Measurements from ENCODE around the gene CATSPERE.

Gene CATSPERE, protein sequence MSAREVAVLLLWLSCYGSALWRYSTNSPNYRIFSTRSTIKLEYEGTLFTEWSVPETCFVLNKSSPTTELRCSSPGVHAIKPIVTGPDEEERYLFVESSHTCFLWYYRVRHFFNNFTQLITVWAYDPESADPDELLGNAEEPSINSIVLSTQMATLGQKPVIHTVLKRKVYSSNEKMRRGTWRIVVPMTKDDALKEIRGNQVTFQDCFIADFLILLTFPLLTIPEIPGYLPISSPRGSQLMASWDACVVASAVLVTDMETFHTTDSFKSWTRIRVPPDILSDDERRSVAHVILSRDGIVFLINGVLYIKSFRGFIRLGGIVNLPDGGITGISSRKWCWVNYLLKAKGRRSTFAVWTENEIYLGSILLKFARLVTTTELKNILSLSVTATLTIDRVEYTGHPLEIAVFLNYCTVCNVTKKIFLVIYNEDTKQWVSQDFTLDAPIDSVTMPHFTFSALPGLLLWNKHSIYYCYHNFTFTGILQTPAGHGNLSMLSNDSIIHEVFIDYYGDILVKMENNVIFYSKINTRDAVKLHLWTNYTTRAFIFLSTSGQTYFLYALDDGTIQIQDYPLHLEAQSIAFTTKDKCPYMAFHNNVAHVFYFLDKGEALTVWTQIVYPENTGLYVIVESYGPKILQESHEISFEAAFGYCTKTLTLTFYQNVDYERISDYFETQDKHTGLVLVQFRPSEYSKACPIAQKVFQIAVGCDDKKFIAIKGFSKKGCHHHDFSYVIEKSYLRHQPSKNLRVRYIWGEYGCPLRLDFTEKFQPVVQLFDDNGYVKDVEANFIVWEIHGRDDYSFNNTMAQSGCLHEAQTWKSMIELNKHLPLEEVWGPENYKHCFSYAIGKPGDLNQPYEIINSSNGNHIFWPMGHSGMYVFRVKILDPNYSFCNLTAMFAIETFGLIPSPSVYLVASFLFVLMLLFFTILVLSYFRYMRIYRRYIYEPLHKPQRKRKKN

DNA sequence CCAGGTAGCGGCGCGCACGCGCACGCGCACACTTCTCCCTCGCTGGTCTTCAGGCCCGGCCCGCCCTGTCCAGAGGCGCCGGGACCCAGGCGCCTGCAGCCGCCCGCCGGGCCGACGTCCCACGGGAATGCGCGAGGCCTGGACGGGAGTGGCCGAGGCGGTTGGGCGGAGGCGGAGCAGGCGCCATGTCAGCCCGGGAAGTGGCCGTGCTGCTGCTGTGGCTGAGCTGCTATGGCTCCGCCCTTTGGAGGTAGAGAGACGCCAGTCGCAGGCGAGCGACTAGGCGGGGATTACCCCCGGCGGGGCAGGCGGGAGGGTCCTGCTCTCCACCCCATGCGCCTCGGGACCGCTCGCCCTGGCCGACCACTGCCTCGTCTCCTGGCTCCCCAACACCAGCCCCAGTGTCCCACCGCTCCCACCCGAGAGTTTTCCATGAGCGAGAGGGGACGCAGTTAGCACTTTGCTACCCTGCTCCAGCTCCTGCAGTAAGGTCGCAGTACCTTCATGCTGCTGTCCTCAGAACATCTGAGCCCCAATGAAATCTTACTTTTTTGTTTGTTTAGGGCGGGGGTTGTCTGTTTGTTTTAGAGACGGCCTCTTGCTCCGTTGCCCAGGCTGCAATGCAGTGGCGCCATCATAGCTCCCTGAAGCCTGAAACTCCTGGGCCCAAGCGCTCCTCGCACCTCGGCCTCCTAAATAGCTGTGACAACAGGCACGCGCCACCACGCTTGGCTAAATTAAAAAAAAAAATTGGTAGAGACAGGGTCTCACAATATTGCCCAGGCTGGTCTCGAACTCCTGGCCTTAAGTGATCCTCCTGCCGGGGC, at the start of gene CATSPERE:
TSS of gene CATSPERE (plus strand) at position 29 of the 827 bp plus-strand sequence. CDS start at position 186, 157 bp downstream.
- TF ChIP-seq, protein P1, sequence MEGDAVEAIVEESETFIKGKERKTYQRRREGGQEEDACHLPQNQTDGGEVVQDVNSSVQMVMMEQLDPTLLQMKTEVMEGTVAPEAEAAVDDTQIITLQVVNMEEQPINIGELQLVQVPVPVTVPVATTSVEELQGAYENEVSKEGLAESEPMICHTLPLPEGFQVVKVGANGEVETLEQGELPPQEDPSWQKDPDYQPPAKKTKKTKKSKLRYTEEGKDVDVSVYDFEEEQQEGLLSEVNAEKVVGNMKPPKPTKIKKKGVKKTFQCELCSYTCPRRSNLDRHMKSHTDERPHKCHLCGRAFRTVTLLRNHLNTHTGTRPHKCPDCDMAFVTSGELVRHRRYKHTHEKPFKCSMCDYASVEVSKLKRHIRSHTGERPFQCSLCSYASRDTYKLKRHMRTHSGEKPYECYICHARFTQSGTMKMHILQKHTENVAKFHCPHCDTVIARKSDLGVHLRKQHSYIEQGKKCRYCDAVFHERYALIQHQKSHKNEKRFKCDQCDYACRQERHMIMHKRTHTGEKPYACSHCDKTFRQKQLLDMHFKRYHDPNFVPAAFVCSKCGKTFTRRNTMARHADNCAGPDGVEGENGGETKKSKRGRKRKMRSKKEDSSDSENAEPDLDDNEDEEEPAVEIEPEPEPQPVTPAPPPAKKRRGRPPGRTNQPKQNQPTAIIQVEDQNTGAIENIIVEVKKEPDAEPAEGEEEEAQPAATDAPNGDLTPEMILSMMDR (IDR thresholded peaks at IDR 0.05; ENCODE audit: low read depth, low read length, missing control alignments): no peak
- in situ Hi-C loops (cut with HindIII; ENCODE audit: low sequenced_read_pairs): no loop called here
- DNase-seq (ENCODE audit: low read depth): peak; percentile 41
- H3K4me3 ChIP-seq (ENCODE audit: low read depth, low read length): peak within 1 kb of the TSS; percentile 50

DNA sequence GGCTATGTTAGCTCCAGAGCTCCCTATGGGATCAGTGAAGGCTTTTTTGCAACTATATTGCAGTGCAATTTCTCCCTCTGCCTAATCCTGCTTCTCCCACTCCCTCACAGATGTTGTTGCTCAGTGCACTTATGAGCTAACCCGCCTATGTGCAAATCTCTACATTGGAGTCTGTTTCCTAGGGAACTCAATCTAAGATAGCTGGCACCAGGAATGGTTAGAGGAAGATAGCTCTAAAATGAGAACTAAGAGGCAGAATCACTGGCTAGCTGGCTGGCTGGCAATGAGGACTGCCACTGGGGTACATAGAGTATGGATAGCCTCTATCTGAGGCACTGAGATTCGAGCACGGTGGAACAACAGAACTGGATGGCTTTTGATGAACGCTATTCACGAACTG, 48.9 kb upstream of the CATSPERE start:
- no peak for DNase-seq (ENCODE audit: low read depth)
- no peak overlapping the region for H3K4me3 ChIP-seq (ENCODE audit: low read depth, low read length)
- in situ Hi-C loops (cut with HindIII; ENCODE audit: low sequenced_read_pairs): no loop called here
- TF ChIP-seq, protein P1 (IDR thresholded peaks at IDR 0.05; ENCODE audit: low read depth, low read length, missing control alignments): no peak

DNA sequence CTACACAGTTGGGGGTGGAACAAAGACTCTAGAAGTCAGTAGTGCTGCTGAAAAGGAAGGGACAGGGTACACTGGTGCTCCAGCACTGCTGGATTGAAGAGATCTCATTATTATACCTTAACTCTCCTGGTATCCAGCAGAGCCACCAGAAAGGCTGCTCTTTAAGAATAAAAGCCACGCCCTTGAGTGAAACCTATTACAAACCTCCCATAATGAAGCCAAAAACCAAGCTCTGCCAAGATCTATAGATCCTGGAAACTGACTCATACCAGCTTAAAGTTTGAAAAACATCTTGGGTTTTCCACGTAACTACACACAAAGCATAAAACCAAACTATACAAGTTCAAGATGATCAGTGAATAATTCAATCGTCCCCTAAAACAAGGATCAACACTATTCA, 47.3 kb upstream of the CATSPERE start:
- TF ChIP-seq, protein P1 (IDR thresholded peaks at IDR 0.05; ENCODE audit: low read depth, low read length, missing control alignments): no peak
- no peak for DNase-seq (ENCODE audit: low read depth)
- H3K4me3 ChIP-seq (ENCODE audit: low read depth, low read length): no peak overlapping the region
- in situ Hi-C loops (cut with HindIII; ENCODE audit: low sequenced_read_pairs): no loop called here

DNA sequence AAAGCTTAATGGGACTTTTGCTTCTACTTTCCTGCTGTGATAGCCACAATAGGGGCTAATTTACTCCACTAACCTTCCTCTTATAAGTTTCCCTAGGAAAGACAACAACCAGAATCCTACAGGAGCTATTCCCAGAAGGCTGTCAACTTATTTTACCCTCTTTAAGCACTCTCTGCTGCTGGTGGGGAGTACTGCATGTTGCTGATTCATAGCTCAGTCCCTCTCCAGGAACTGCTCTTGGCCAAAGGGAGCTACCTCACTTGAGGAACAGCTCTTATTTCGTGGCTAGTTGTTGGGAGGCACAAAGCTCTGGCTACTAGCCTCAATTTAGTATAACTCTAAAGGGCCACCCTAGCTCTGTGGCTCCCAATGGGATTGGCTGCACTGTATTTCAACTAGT, 46.5 kb upstream of the CATSPERE start:
- in situ Hi-C loops (cut with HindIII; ENCODE audit: low sequenced_read_pairs): no loop called here
- peak; percentile 16 for DNase-seq (ENCODE audit: low read depth)
- TF ChIP-seq, protein P1 (IDR thresholded peaks at IDR 0.05; ENCODE audit: low read depth, low read length, missing control alignments): peak; percentile 38
- no peak overlapping the region for H3K4me3 ChIP-seq (ENCODE audit: low read depth, low read length)

DNA sequence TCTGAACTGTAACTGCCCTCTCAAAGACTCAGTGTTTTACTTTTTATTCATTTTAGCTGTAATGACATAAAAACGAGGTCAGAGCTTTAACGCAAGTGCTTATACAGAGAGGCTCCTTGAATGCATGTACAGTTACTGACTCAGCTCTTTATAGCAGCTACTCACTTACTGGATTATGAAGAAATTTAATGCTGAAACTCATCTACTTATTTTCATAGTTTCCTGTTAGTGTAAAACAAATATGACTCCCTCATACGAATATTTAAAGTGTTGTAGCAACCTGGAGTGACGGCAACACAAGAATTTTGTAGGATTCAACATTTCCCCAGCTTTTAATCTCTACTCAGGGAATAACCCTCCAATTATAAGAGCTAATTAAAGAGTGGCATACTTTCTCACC, 42.0 kb upstream of the CATSPERE start:
- in situ Hi-C loops (cut with HindIII; ENCODE audit: low sequenced_read_pairs): no loop called here
- H3K4me3 ChIP-seq (ENCODE audit: low read depth, low read length): no peak overlapping the region
- TF ChIP-seq, protein P1 (IDR thresholded peaks at IDR 0.05; ENCODE audit: low read depth, low read length, missing control alignments): no peak
- no peak for DNase-seq (ENCODE audit: low read depth)

DNA sequence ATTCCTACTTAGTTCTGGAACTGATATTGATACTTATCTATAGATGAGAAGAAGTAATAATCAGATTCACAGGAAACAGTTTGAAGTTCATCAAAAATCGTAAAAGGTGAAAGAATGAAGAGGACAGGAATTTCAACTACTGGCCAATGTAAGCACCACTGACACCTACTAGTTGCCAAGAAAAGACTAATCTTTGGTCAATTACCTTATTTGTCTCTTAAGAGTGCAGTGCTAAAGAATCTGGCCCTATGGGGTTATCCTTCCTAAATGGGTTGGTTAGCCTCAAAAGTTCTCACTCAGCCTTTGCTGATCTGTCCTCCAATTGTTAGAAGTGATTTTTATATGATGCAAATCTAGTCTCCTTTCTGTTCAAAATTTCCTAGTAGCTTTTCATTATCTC, 38.9 kb upstream of the CATSPERE start:
- TF ChIP-seq, protein P1 (IDR thresholded peaks at IDR 0.05; ENCODE audit: low read depth, low read length, missing control alignments): no peak
- peak; percentile 43 for DNase-seq (ENCODE audit: low read depth)
- no peak overlapping the region for H3K4me3 ChIP-seq (ENCODE audit: low read depth, low read length)
- in situ Hi-C loops (cut with HindIII; ENCODE audit: low sequenced_read_pairs): no loop called here

All from astrocyte of the cerebellum (primary cell).